Retinal pigment epithelial cell (primary cell): ENCODE results near the gene ADAM33.
A peak's percentile ranks its signal among the peaks of the same experiment; 100 is the strongest.

Experiments used
- DNase-seq: peaks from one replicate; pipeline ENCODE4 v3.0.0-alpha.2; 2010; ENCODE audit warnings: low read depth
- H3K4me3 ChIP-seq: 2 replicates; pipeline ENCODE4 v1.5.1; 2011; ENCODE audit warnings: mild to moderate bottlenecking, low read length, control low read depth, moderate library complexity
- CTCF ChIP-seq: conservative IDR thresholded peaks from 2 replicates; pipeline ENCODE4 v1.5.1; 2011; ENCODE audit warnings: low read depth, low read length, control low read depth, inconsistent platforms

ADAM33 gene

DNA sequence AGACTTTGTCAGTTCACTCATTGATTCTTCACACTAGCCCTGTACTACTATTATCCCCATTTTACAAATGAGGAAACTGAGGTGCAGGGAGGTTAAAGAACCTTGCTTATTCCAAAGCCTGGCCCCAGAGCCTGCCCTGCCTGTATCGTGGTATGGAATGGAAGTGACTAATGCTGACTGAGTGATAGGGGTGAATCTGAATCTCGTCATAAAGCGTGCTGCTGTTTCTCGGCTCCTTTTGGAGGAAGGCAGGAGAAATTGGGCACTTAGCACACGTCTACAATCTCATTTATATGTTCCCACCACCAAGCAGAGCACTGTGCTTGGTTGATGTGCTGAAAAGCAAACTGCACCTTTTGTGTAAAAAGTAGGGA lies 35.8 kb downstream of the ADAM33 start:
- no peak overlapping the region for H3K4me3 ChIP-seq
- TF ChIP-seq CTCF = no peak
- DNase-seq = no peak

DNA sequence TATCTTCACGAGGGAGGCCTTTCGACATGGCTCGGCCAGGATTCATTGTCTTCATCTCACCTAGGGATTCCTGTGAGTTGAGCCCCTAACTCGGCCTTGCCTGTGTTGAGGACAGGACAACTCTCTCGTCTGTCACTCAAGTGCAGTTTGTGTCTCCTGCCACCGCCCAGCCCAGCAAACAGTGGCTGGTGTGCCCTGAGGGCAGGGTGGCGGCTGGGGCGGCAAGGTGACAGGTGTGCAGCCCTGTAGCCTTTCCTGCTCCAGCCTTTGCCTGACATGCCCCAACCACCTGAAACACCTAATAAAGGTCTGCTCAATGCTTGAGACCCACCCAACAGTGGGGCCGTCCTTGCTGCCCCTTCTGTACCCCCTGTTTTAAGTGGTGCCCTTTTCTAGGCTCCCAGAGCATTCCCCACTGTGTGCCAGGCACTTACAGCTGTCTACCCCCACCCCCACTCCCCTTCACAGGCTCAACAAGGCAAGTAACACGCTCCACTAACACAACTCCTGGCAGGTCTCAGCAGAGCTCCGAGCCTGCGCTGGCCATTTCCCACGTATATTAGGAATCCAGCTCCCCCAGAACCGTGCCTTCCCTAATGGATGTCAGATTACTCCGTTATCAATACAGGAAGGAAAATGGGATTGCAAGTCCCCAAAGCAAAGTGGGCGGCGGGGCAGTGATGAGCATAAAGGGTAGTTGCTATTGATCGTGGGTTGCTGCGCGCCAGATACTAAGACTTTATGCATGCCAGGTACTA lies 36.3 kb downstream of the ADAM33 start:
- no peak overlapping the region for H3K4me3 ChIP-seq
- TF ChIP-seq CTCF = no peak
- DNase-seq = no peak

DNA sequence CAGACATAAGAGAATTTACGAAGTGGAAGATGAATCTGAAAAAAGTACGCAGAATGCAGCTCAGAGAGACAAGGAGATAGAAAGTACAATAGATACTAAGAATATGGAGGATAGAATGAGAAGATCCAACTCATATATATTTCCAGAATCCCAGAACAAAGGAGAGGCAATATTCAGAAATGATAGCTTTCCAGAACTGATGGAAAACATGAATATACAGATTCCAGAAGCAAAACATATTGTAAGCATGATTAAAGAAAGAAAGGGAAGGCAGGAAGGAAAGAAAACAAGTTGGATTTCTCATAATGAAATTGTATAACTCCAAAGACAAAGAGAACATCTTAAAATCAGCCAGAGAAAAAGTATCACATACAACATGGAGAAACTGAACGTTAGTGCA lies 41.6 kb downstream of the ADAM33 start:
- H3K4me3 ChIP-seq = no peak overlapping the region
- no peak for DNase-seq
- no peak for TF ChIP-seq CTCF

DNA sequence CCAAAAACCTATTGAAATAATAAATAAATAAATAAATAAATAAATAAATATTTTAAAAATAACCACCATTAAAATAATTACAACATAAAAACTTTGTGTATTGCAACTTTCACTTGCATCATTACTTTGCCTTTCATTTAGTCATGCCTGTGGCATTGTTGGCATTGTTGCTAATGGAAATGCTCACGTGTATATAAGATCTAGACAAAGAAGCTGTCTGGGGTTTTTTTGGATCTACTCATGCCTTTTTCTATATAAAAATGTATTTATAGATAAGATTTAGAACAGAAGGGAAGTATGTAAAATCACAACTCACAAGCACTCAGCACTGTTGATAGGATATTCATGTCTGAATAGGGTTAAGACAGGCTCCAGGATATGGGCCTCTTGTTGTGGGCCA lies 46.5 kb downstream of the ADAM33 start:
- TF ChIP-seq CTCF = no peak
- no peak for DNase-seq
- H3K4me3 ChIP-seq = no peak overlapping the region

GRCh38 chr20:3633913-3634478 lies 47.8 kb downstream of the ADAM33 start:
- TF ChIP-seq CTCF = no peak
- no peak overlapping the region for H3K4me3 ChIP-seq

GRCh38 chr20:3632311-3633004 lies 49.4 kb downstream of the ADAM33 start:
- no peak for DNase-seq
- no peak overlapping the region for H3K4me3 ChIP-seq
- TF ChIP-seq CTCF = peak; percentile 20

More at GRCh38 chr20:3633913-3634478, 47.8 kb downstream of the ADAM33 start:
- no peak for DNase-seq
